GM12878 (cell line): ENCODE data around the gene SCYL1. TPM values are rescaled to one million over a fixed set of nuclear protein-coding genes. Genes with fewer than 3 reads are reported as not detected.

Experiments used
- ATAC-seq: fragments of 200-7000 bp; cut with Tn5 transposase; 3 replicates; pipeline ENCODE4 v1.9.1; 2020; ENCODE audit warnings: mild to moderate bottlenecking, moderate library complexity
- Bru-seq: library from RNA; stranded (reverse); fragments of 400-500 nt; gene quantifications from one replicate; lab custom pipeline; 2021; lab: Mats Ljungman, UMichigan
- BruChase-seq, 2 experiments: library from RNA; stranded (reverse); fragments of 400-500 nt; gene quantifications; one replicate each; lab custom pipeline; 2021; lab: Mats Ljungman, UMichigan
- BruUV-seq: library from RNA; stranded (reverse); fragments of 400-500 nt; replicated peaks from 2 replicates; lab custom pipeline; 2021; lab: Mats Ljungman, UMichigan
- CTCF ChIA-PET: fragments of 300-600 bp; sonication (Branson Sonifier 250); formaldehyde crosslinking; extraction: SDS; loops from one replicate; lab custom pipeline; 2021; ENCODE audit warnings: inconsistent platforms; lab: Yijun Ruan, JAX
- POLR2A ChIA-PET: fragments of 350-600 bp; formaldehyde crosslinking; extraction: SDS; loops from one replicate; lab custom pipeline; 2021; ENCODE audit warnings: inconsistent platforms; lab: Charles Lee
- RAD21 ChIA-PET: fragments of 300-600 bp; sonication (Branson Sonifier 250); formaldehyde crosslinking; loops from one replicate; lab custom pipeline; 2023; ENCODE audit warnings: antibody characterized with exemption; ENCODE audit not compliant: unreplicated experiment; lab: Charles Lee
- SMC1A ChIA-PET: fragments of 300-600 bp; sonication (Branson Sonifier 250); formaldehyde crosslinking; loops from one replicate; lab custom pipeline; 2023; ENCODE audit not compliant: unreplicated experiment, uncharacterized antibody; lab: Charles Lee
- DNase-seq: peaks from one replicate; pipeline ENCODE4 v3.0.0-alpha.2; 2011; ENCODE audit warnings: low read depth, low spot score
- FAIRE-seq: peaks from 3 replicates; lab custom pipeline; 2011; peaks lifted over from hg19 to GRCh38; lab: Jason Lieb, UNC
- H2AFZ ChIP-seq: 2 replicates; pipeline ENCODE4 v1.6.0; 2011; ENCODE audit warnings: low read depth, low read length, control low read depth; ENCODE audit not compliant: control insufficient read depth
- H3K27ac ChIP-seq: 2 replicates; pipeline ENCODE4 v1.5.1; 2011; ENCODE audit warnings: control low read depth; ENCODE audit not compliant: control insufficient read depth, insufficient read depth
- H3K27me3 ChIP-seq, 2 experiments: replicated peaks in 1 of 2; 2 replicates each; pipeline versions ENCODE4 v1.6.0 to v1.6.1; 2011; ENCODE audit warnings: low read length in 1 of 2; ENCODE audit not compliant: control insufficient read depth in 2 of 2, insufficient read depth in 2 of 2
- H3K36me3 ChIP-seq, 2 experiments: 2 replicates each; pipeline ENCODE4 v1.5.1; 2011; ENCODE audit warnings: low read length in 1 of 2; ENCODE audit not compliant: control insufficient read depth in 2 of 2, insufficient read depth in 2 of 2
- H3K4me1 ChIP-seq: 2 replicates; pipeline ENCODE4 v1.6.1; 2011; ENCODE audit warnings: mild to moderate bottlenecking, low read length, moderate library complexity, mixed read lengths; ENCODE audit not compliant: control insufficient read depth, insufficient read depth
- H3K4me2 ChIP-seq: 2 replicates; pipeline ENCODE4 v1.6.0; 2011; ENCODE audit warnings: control low read depth; ENCODE audit not compliant: control insufficient read depth, insufficient read depth
- H3K4me3 ChIP-seq: fragments of 200-600 bp; sonication (generic); 2 replicates; pipeline ENCODE4 v1.5.1; 2016
- H3K79me2 ChIP-seq: 2 replicates; pipeline ENCODE4 v1.6.0; 2011; ENCODE audit warnings: low read length; ENCODE audit not compliant: control insufficient read depth, insufficient read depth
- H3K9ac ChIP-seq: 2 replicates; pipeline ENCODE4 v1.8.0; 2011; ENCODE audit warnings: low read length, control low read depth, mixed read lengths; ENCODE audit not compliant: control insufficient read depth, insufficient read depth
- H3K9me3 ChIP-seq: replicated peaks from 3 replicates; pipeline ENCODE4 v1.5.1; 2011; ENCODE audit warnings: mild to moderate bottlenecking, low read length; ENCODE audit not compliant: control insufficient read depth, insufficient read depth
- H4K20me1 ChIP-seq: 2 replicates; pipeline ENCODE4 v1.6.0; 2011; ENCODE audit not compliant: control insufficient read depth, insufficient read depth
- GATAD2B ChIP-seq: fragments of 450-650 bp; conservative IDR thresholded peaks from 2 replicates; pipeline ENCODE4 v1.6.1; 2017; ENCODE audit warnings: low read depth, mild to moderate bottlenecking, moderate library complexity
- HDAC2 ChIP-seq: fragments of 200-600 bp; sonication (generic); IDR thresholded peaks from 2 replicates; pipeline ENCODE4 v1.6.1; 2017
- NR2F1 ChIP-seq: fragments of 450-650 bp; conservative IDR thresholded peaks from 2 replicates; pipeline ENCODE4 v1.6.1; 2017; ENCODE audit warnings: mild to moderate bottlenecking
- RUNX3 ChIP-seq: IDR thresholded peaks from 2 replicates; pipeline ENCODE4 v1.6.1; 2012; ENCODE audit warnings: low read length, inconsistent platforms
- SP1 ChIP-seq: IDR thresholded peaks from one replicate; pipeline ENCODE4 v1.6.1; 2011; ENCODE audit warnings: low read depth, low read length
- STAT1 ChIP-seq: fragments of 450-650 bp; conservative IDR thresholded peaks from 2 replicates; pipeline ENCODE4 v1.6.1; 2014; ENCODE audit warnings: antibody characterized with exemption, mild to moderate bottlenecking
- USF1 ChIP-seq: IDR thresholded peaks from 2 replicates; pipeline ENCODE4 v1.6.1; 2011; ENCODE audit warnings: borderline replicate concordance, low read depth, mild to moderate bottlenecking, moderate library complexity, mixed read lengths, low read length; ENCODE audit not compliant: insufficient read depth; ENCODE audit errors: extremely low read length
- YY1 ChIP-seq: IDR thresholded peaks from 2 replicates; pipeline ENCODE4 v1.6.1; 2011; ENCODE audit warnings: low read depth, mild to moderate bottlenecking, low read length
- ZZZ3 ChIP-seq: IDR thresholded peaks from 2 replicates; pipeline ENCODE4 v1.6.1; 2011; ENCODE audit warnings: low read depth; ENCODE audit not compliant: control insufficient read depth, insufficient read length
- WGBS: methylation state at CpG from one replicate; pipeline ENCODE4 v1.1.6; 2016; ENCODE audit warnings: low lambda C conversion rate; ENCODE audit not compliant: insufficient replicate concordance, insufficient coverage; ENCODE audit errors: missing lambda C conversion rate; 5-methylcytosine and 5-hydroxymethylcytosine counted together
- in situ Hi-C: fragments of 300-500 bp; cut with MboI; formaldehyde crosslinking; loops from 9 replicates; pipeline ENCODE4 v1.14.3; 2018; ENCODE audit warnings: mixed read lengths
- intact Hi-C: fragments of 100-400 bp; cut with micrococcal nuclease; formaldehyde crosslinking; loops from one replicate; pipeline ENCODE4 v1.14.2; 2022; ENCODE audit not compliant: unreplicated experiment
- long read RNA-seq, 2 experiments: library from polyadenylated mRNA; unstranded; transcript quantifications; one replicate each; pipeline ENCODE4 v2.0.0, GENCODE V29; 2019 to 2020
- polyA minus RNA-seq, 3 experiments: library from RNA; depleted of rRNA, polyadenylated mRNA; stranded (reverse); fragments of >200 nt; gene quantifications; 2 replicates each; pipeline ENCODE4 v1.2.3, GENCODE V29; 2011
- polyA plus RNA-seq, 11 experiments: library from polyadenylated mRNA; depleted of rRNA in 4 of 11; unstranded in 6 of 11; stranded (reverse) in 5 of 11; fragments of >200 nt; fragmentation: Nextera tagmentation in 4 of 11; fragmentation: Illumina TruSeq in 1 of 11; extraction: Ambion mirVana in 4 of 11; extraction: Trizol in 1 of 11; gene quantifications; 1 replicate in 1 of 11; 2 replicates in 10 of 11; pipeline versions ENCODE4 v1.2.1 to v1.2.3, GENCODE V29; 2011 to 2016; ENCODE audit warnings: inconsistent platforms in 2 of 11, missing spikeins in 2 of 11, low read depth in 1 of 11
- total RNA-seq, 4 experiments: library from RNA; depleted of rRNA in 3 of 4; stranded (reverse); fragments of >200 nt in 3 of 4; fragmentation: Illumina TruSeq in 1 of 4; extraction: Trizol in 1 of 4; gene quantifications; 2 replicates each; pipeline versions ENCODE4 v1.2.1 to v1.2.3, GENCODE V29; 2013 to 2021
- TF ChIP-seq, protein P1 (sequence below): fragments of 450-650 bp; IDR thresholded peaks from 2 replicates; pipeline ENCODE4 v1.6.1; 2014; ENCODE audit warnings: mild to moderate bottlenecking
- TF ChIP-seq, protein P2 (sequence below): fragments of 450-650 bp; conservative IDR thresholded peaks from 2 replicates; pipeline ENCODE4 v1.6.1; 2017; ENCODE audit warnings: mild to moderate bottlenecking, moderate library complexity

SCYL1 gene
- total RNA-seq (2013; cell fraction: nucleolus; rRNA removed), result 28.9 and 34.4 TPM in 2 replicates
- total RNA-seq (2014; rRNA removed) (75.1 and 82.7 TPM in 2 replicates), total RNA-seq (2014; rRNA removed; fragmentation: Illumina TruSeq; extraction: Trizol) (25.9 and 29.3 TPM in 2 replicates), total RNA-seq (2021) (66.7 and 67.8 TPM in 2 replicates), polyA plus RNA-seq (2011; rRNA removed) (17.8 and 43.1 TPM in 2 replicates), polyA plus RNA-seq (2014; fragmentation: Illumina TruSeq; extraction: Trizol) (6.9 and 32.5 TPM in 2 replicates), polyA plus RNA-seq (2014; fragmentation: Nextera tagmentation; extraction: Ambion mirVana) (1 to 10 TPM in 1 of 2 experiments, under 1 TPM in 1; 0.80 to 6.3 TPM), polyA plus RNA-seq (2014; rRNA removed) (68.0 and 74.6 TPM in 2 replicates), polyA plus RNA-seq (2016; fragmentation: Nextera tagmentation; extraction: Ambion mirVana) (10 to 100 TPM; 59.2 to 65.4 TPM), polyA minus RNA-seq (2011; rRNA and poly(A)+ RNA removed) (43.5 and 70.6 TPM in 2 replicates), Bru-seq, nascent RNA (percentile 75 among the genes with signal in this experiment), BruChase-seq, experiment 1, labeled RNA remaining after a 6-hour chase (percentile 85 among the genes with signal in this experiment), BruChase-seq, experiment 2, labeled RNA remaining after a 2-hour chase (percentile 79 among the genes with signal in this experiment)
- polyA plus RNA-seq (2011; ENCODE audit: low read depth), result 16.4 TPM
- polyA plus RNA-seq (2011; cell fraction: cytosol; rRNA removed), result 88.7 and 112 TPM in 2 replicates
- 114 and 150 TPM in 2 replicates for polyA plus RNA-seq (2011; cell fraction: nucleus; rRNA removed)
- 35.1 and 36.8 TPM in 2 replicates for polyA plus RNA-seq (2012)
- 23.4 and 34.6 TPM in 2 replicates for polyA minus RNA-seq (2011; cell fraction: cytosol; rRNA and poly(A)+ RNA removed)
- polyA minus RNA-seq (2011; cell fraction: nucleus; rRNA and poly(A)+ RNA removed), result 16.7 and 26.3 TPM in 2 replicates
- long read RNA-seq, experiment 1, transcript SCYL1-201 (18 exons, 2,642 nt), result major isoform, 12 of 32 reads
- long read RNA-seq, experiment 1, transcript SCYL1-203 (18 exons, 2,583 nt), result minor isoform, 11 of 32 reads
- long read RNA-seq, experiment 1, partial matches to known transcripts, result 3 of 32 reads
- long read RNA-seq, experiment 1, other reads (novel, unspliced or antisense), result 3 of 32 reads
- long read RNA-seq, experiment 2, partial matches to known transcripts, result 10 of 17 reads
- long read RNA-seq, experiment 2, other reads (novel, unspliced or antisense), result 5 of 17 reads

DNA sequence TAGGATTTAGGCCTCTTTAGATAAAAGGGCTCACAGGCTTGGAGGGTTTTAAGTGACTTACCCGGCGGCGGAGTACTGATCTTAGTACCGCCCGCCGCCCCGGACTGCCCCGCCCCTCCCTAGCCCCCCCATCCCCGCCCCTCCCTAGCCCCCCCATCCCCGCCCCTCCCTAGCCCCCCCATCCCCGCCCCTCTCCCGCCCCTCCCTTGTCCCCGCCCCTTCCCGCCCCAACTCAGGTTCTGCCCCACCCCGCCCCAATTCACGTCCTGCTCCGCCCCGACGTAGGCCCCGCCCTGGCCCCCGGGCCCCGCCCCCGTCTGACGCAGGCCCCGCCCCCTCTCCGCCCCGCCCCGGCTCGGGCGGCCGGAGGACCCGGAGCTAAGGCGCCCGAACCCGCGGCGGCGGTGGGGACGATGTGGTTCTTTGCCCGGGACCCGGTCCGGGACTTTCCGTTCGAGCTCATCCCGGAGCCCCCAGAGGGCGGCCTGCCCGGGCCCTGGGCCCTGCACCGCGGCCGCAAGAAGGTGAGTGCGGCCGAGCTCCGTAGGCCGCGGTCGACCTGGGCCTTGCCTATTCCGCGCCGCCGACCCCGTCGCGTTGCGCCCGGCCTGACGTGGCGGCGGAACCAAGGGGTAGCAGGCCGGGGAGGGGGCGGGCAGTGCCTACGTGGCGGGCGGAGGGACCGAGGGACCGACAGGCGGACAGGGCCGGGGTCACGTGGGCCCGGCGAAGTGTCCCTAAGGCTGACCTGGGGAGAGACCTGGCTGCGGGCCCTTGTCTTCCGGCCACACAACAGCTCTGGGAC is at the start of gene SCYL1:
SCYL1 (plus strand) TSS at position 343 of the 805 bp plus-strand sequence; CDS start at position 414, 71 bp downstream.
- intact Hi-C loops, result no loop called here
- no peaks in the 10 kb centered on the region for H4K20me1 ChIP-seq
- in situ Hi-C loops, result no loop called here
- no peak for FAIRE-seq
- ChIA-PET CTCF (interaction anchor here (0.6 to 3.5 kb wide), 7 partner anchors 16 to 195 kb away, joined by 3 to 18 read pairs (median 5); no protein-coding TSS in a partner anchor), SMC1A (interaction anchor here (0.7 to 2.1 kb wide), 2 partner anchors 15 kb away, joined by 3 to 7 read pairs; no protein-coding TSS in a partner anchor), RAD21 (interaction anchor here (0.6 to 2.0 kb wide), 10 partner anchors 15 to 1788 kb away, joined by 3 to 8 read pairs (median 4); partner anchors contain the start of gene FAM89B), POLR2A (interaction anchor here (0.8 to 2.5 kb wide), 9 partner anchors 11 to 144 kb away, joined by 3 to 13 read pairs (median 4); partner anchors contain the start of genes PCNX3 and ZNRD2)
- H3K27ac ChIP-seq, result peak within 1 kb of the TSS; percentile 54
- peak; percentile 86 for ATAC-seq
- DNase-seq, result no peak
- H3K27me3 ChIP-seq, result no peaks in the 10 kb centered on the region
- no peaks in the 10 kb centered on the region for H3K9me3 ChIP-seq
- peak within 1 kb of the TSS; percentile 85 for H3K4me3 ChIP-seq
- H3K79me2 ChIP-seq, result peaks cover 15% of the 10 kb centered on the region
- 2% methylated on average over 49 of the region's 82 CpGs for WGBS
- BruUV-seq, result no TSS peak
- peak within 1 kb of the TSS; percentile 80 for H2AFZ ChIP-seq
- H3K9ac ChIP-seq, result peak within 1 kb of the TSS; percentile 82
- H3K4me1 ChIP-seq, result peaks cover 25% of the 10 kb centered on the region
- H3K36me3 ChIP-seq, result peaks cover 0 to 16% of the 10 kb centered on the region in 2 experiments; a peak in 3 of 4 replicates
- peak within 1 kb of the TSS; percentile 96 for H3K4me2 ChIP-seq
- TF ChIP-seq HDAC2, result no peak
- TF ChIP-seq ZZZ3, result no peak
- peak; percentile 97 for TF ChIP-seq GATAD2B
- TF ChIP-seq, protein P1, sequence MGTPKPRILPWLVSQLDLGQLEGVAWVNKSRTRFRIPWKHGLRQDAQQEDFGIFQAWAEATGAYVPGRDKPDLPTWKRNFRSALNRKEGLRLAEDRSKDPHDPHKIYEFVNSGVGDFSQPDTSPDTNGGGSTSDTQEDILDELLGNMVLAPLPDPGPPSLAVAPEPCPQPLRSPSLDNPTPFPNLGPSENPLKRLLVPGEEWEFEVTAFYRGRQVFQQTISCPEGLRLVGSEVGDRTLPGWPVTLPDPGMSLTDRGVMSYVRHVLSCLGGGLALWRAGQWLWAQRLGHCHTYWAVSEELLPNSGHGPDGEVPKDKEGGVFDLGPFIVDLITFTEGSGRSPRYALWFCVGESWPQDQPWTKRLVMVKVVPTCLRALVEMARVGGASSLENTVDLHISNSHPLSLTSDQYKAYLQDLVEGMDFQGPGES, result no peak
- peak; percentile 19; the same call in 1 of the 2 replicates for TF ChIP-seq RUNX3
- no peak for TF ChIP-seq YY1
- 0 out of 2 replicates have a peak, but pooled peaks have one; percentile 58 for TF ChIP-seq STAT1
- TF ChIP-seq, protein P2, sequence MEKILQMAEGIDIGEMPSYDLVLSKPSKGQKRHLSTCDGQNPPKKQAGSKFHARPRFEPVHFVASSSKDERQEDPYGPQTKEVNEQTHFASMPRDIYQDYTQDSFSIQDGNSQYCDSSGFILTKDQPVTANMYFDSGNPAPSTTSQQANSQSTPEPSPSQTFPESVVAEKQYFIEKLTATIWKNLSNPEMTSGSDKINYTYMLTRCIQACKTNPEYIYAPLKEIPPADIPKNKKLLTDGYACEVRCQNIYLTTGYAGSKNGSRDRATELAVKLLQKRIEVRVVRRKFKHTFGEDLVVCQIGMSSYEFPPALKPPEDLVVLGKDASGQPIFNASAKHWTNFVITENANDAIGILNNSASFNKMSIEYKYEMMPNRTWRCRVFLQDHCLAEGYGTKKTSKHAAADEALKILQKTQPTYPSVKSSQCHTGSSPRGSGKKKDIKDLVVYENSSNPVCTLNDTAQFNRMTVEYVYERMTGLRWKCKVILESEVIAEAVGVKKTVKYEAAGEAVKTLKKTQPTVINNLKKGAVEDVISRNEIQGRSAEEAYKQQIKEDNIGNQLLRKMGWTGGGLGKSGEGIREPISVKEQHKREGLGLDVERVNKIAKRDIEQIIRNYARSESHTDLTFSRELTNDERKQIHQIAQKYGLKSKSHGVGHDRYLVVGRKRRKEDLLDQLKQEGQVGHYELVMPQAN, result peak; percentile 83
- peak; percentile 74 for TF ChIP-seq NR2F1
- peak; percentile 46 for TF ChIP-seq SP1
- TF ChIP-seq USF1, result peak; percentile 87
